Naive thymus-derived CD4-positive, alpha-beta T cell (primary cell): Measurements from ENCODE around the gene DGKE. TPM values are rescaled to one million over a fixed set of nuclear protein-coding genes. Genes with fewer than 3 reads are reported as not detected.

ENCODE experiments used
- ATAC-seq: fragments of 150-1000 bp; cut with Tn5 transposase; 2 replicates; pipeline ENCODE4 v1.10.0; 2021; ENCODE audit warnings: mild to moderate bottlenecking, moderate library complexity
- CTCF ChIA-PET: fragments of 350-600 bp; sonication (Branson Sonifier 250); formaldehyde crosslinking; loops from one replicate; lab custom pipeline; 2021; ENCODE audit warnings: antibody characterized with exemption; lab: Charles Lee
- POLR2A ChIA-PET: fragments of 350-600 bp; sonication (Branson Sonifier 250); formaldehyde crosslinking; loops from one replicate; lab custom pipeline; 2021; ENCODE audit warnings: antibody characterized with exemption, inconsistent platforms; lab: Charles Lee
- DNase-seq, 9 donors: peaks; one replicate each; pipeline versions ENCODE4 v3.0.0 to v3.0.0-alpha.2; 2020 to 2022; ENCODE audit warnings: mixed read lengths in 1 of 9
- H3K27ac ChIP-seq: one replicate; pipeline ENCODE4 v1.7.0; 2013; ENCODE audit warnings: mild to moderate bottlenecking, low read depth, low read length, moderate library complexity
- H3K27me3 ChIP-seq, 2 donors: one replicate each; pipeline ENCODE4 v1.7.0; 2013; ENCODE audit warnings: low read length in 2 of 2, mild to moderate bottlenecking in 2 of 2, moderate library complexity in 2 of 2; ENCODE audit not compliant: control insufficient read depth in 2 of 2, insufficient read depth in 2 of 2
- H3K36me3 ChIP-seq, 3 experiments: 1 replicate in 2 of 3; 2 replicates in 1 of 3; pipeline ENCODE4 v1.7.0; 2013; ENCODE audit warnings: low read length in 3 of 3, mild to moderate bottlenecking in 3 of 3, moderate library complexity in 1 of 3; ENCODE audit not compliant: insufficient read depth in 3 of 3, control insufficient read depth in 2 of 3
- H3K4me1 ChIP-seq, 2 donors: one replicate each; pipeline ENCODE4 v1.7.0; 2013; ENCODE audit warnings: low read length in 2 of 2, mild to moderate bottlenecking in 2 of 2, moderate library complexity in 1 of 2; ENCODE audit not compliant: control insufficient read depth in 2 of 2, insufficient read depth in 2 of 2
- H3K4me3 ChIP-seq: 2 replicates; pipeline ENCODE4 v1.7.0; 2013; ENCODE audit warnings: mild to moderate bottlenecking, low read length
- H3K9me3 ChIP-seq, 3 experiments: 1 replicate in 2 of 3; 2 replicates in 1 of 3; pipeline ENCODE4 v1.7.0; 2013; ENCODE audit warnings: low read length in 3 of 3; ENCODE audit not compliant: control insufficient read depth in 2 of 3
- H3K27ac Mint-ChIP-seq, 9 donors: one replicate each; pipeline ENCODE4 v1.8.0; 2020 to 2022; ENCODE audit warnings: mixed read lengths in 9 of 9, mild to moderate bottlenecking in 8 of 9, moderate library complexity in 5 of 9, inconsistent platforms in 2 of 9
- H3K27me3 Mint-ChIP-seq, 5 donors: one replicate each; pipeline ENCODE4 v1.8.0; 2021 to 2022; ENCODE audit warnings: mixed read lengths in 5 of 5, mild to moderate bottlenecking in 1 of 5
- H3K36me3 Mint-ChIP-seq, 5 donors: one replicate each; pipeline ENCODE4 v1.8.0; 2020 to 2022; ENCODE audit warnings: mixed read lengths in 5 of 5, mild to moderate bottlenecking in 3 of 5, inconsistent platforms in 1 of 5
- H3K4me1 Mint-ChIP-seq, 7 donors: one replicate each; pipeline ENCODE4 v1.8.0; 2020 to 2022; ENCODE audit warnings: mixed read lengths in 7 of 7, mild to moderate bottlenecking in 3 of 7, inconsistent platforms in 1 of 7
- H3K4me3 Mint-ChIP-seq, 10 donors: one replicate each; pipeline ENCODE4 v1.8.0; 2020 to 2022; ENCODE audit warnings: mild to moderate bottlenecking in 10 of 10, mixed read lengths in 10 of 10, moderate library complexity in 6 of 10, inconsistent platforms in 2 of 10
- H3K9me3 Mint-ChIP-seq, 11 donors: one replicate each; pipeline ENCODE4 v1.8.0; 2020 to 2022; ENCODE audit warnings: mixed read lengths in 11 of 11, mild to moderate bottlenecking in 4 of 11, inconsistent platforms in 1 of 11, moderate library complexity in 1 of 11
- intact Hi-C, 2 donors: fragments of 100-400 bp; cut with micrococcal nuclease; formaldehyde crosslinking; loops; one replicate each; pipeline ENCODE4 v1.15.1; 2023
- polyA plus RNA-seq, 2 donors: library from polyadenylated mRNA; unstranded; fragments of 300-500 nt; fragmentation: Illumina TruSeq; gene quantifications; one replicate each; pipeline ENCODE4 v1.2.3, GENCODE V29; 2021
- total RNA-seq, 6 experiments: library from RNA in 5 of 6; stranded (reverse) in 5 of 6; gene quantifications; 1 replicate in 5 of 6; 2 replicates in 1 of 6; pipeline ENCODE4 v1.2.3 and lab custom pipeline; 2021 to 2026

Gene DGKE
- total and polyA plus RNA-seq, 7 experiments from 2014 or later: 5.0 to 39.2 (median 24.0) TPM

GRCh38 chr17:56866496-56866895, 32.5 kb downstream of the DGKE start:
- ATAC-seq (no peak), DNase-seq (peak in 1 of 9 donors; percentile 6)
- ChIA-PET CTCF (no interaction called here), POLR2A (interaction anchor here (0.7 kb wide), 2 partner anchors 25 to 44 kb away, joined by 3 read pairs; no protein-coding TSS in a partner anchor)
- Histone ChIP-seq H3K27ac (no peak overlapping the region), H3K4me1 (no peaks in the 10 kb centered on the region), H3K27me3 (no peaks in the 10 kb centered on the region), H3K9me3 (no peaks in the 10 kb centered on the region), H3K36me3 (peaks cover 0 to 23% (median 5%) of the 10 kb centered on the region in 3 experiments), H3K4me3 (no peak overlapping the region)
- Mint-ChIP-seq H3K27ac (peak overlapping the region in 1 of 9 donors; percentile 57), H3K36me3 (peaks cover 0 to 13% (median 6%) of the 10 kb centered on the region in 5 donors), H3K9me3 (peaks cover 0 to 3% (median 0%) of the 10 kb centered on the region in 11 donors), H3K4me3 (no peak overlapping the region), H3K4me1 (peaks cover 0 to 6% (median 0%) of the 10 kb centered on the region in 7 donors), H3K27me3 (no peaks in the 10 kb centered on the region)
- intact Hi-C loops: loop anchor here (1.0 to 5.0 kb wide), 2 partner anchors 34 to 47 kb away; partner anchors contain the start of genes C17orf67 (in 1 of the 2) and DGKE (in 1 of the 2)

GRCh38 chr17:56867948-56868376, 34.0 kb downstream of the DGKE start:
- Mint-ChIP-seq H3K27me3 (no peaks in the 10 kb centered on the region), H3K9me3 (peaks cover 0 to 3% (median 0%) of the 10 kb centered on the region in 11 donors), H3K27ac (peak overlapping the region in 2 of 9 donors; percentile 20 to 71), H3K36me3 (peaks cover 0 to 7% (median 0%) of the 10 kb centered on the region in 5 donors), H3K4me3 (no peak overlapping the region), H3K4me1 (peaks cover 0 to 6% (median 0%) of the 10 kb centered on the region in 7 donors)
- intact Hi-C loops: loop anchor here in 1 of 2 donors (5.0 kb wide), 1 partner anchor 36 kb away; the partner anchor contains the start of genes C17orf67 and DGKE
- H3K4me3 ChIP-seq: no peak overlapping the region
- no peaks in the 10 kb centered on the region for H3K27me3 ChIP-seq
- H3K4me1 ChIP-seq: no peaks in the 10 kb centered on the region
- ChIA-PET POLR2A (no interaction called here), CTCF (interaction anchor here (1.7 kb wide), 1 partner anchor 48 kb away, joined by 6 read pairs; no protein-coding TSS in a partner anchor)
- H3K27ac ChIP-seq: no peak overlapping the region
- no peak for ATAC-seq
- peaks cover 0 to 8% (median 4%) of the 10 kb centered on the region in 3 experiments for H3K36me3 ChIP-seq
- H3K9me3 ChIP-seq: no peaks in the 10 kb centered on the region
- DNase-seq: no peak

- no peak overlapping the region for H3K27ac ChIP-seq
- ChIA-PET CTCF (no interaction called here), POLR2A (no interaction called here)
- Mint-ChIP-seq H3K9me3 (peaks cover 0 to 3% (median 0%) of the 10 kb centered on the region in 11 donors), H3K4me1 (peaks cover 0 to 6% (median 0%) of the 10 kb centered on the region in 7 donors), H3K36me3 (peaks cover 0 to 6% (median 0%) of the 10 kb centered on the region in 5 donors), H3K4me3 (no peak overlapping the region), H3K27ac (no peak overlapping the region), H3K27me3 (peaks cover 0 to 5% (median under 1%) of the 10 kb centered on the region in 5 donors)
- H3K9me3 ChIP-seq: no peaks in the 10 kb centered on the region
- H3K4me3 ChIP-seq: no peak overlapping the region
- no peaks in the 10 kb centered on the region for H3K4me1 ChIP-seq
- H3K36me3 ChIP-seq: peaks cover 0 to 7% (median 0%) of the 10 kb centered on the region in 3 experiments
- ATAC-seq (no peak), DNase-seq (no peak)
- intact Hi-C loops: loop anchor here in 1 of 2 donors (5.0 kb wide), 1 partner anchor 36 kb away; the partner anchor contains the start of genes C17orf67 and DGKE
- H3K27me3 ChIP-seq: no peaks in the 10 kb centered on the region
Observed at GRCh38 chr17:56868716-56869115, 34.8 kb downstream of the DGKE start.

- POLR2A ChIA-PET: interaction anchor here (0.7 kb wide), 1 partner anchor 56 kb away, joined by 5 read pairs; no protein-coding TSS in a partner anchor
- intact Hi-C loops: no loop called here
- Mint-ChIP-seq H3K4me1 (peaks cover 0 to 6% (median 0%) of the 10 kb centered on the region in 7 donors), H3K36me3 (peaks cover 0 to 6% (median 0%) of the 10 kb centered on the region in 5 donors), H3K27me3 (peaks cover 0 to 11% (median 2%) of the 10 kb centered on the region in 5 donors), H3K4me3 (no peak overlapping the region), H3K9me3 (peaks cover 0 to 3% (median 0%) of the 10 kb centered on the region in 11 donors), H3K27ac (peak overlapping the region in 2 of 9 donors; percentile 65 to 85)
- Histone ChIP-seq H3K27ac (no peak overlapping the region), H3K9me3 (no peaks in the 10 kb centered on the region), H3K4me3 (no peak overlapping the region), H3K4me1 (no peaks in the 10 kb centered on the region), H3K27me3 (no peaks in the 10 kb centered on the region), H3K36me3 (no peaks in the 10 kb centered on the region)
- no peak for DNase-seq
- peak; percentile 76 for ATAC-seq
- CTCF ChIA-PET: interaction anchor here (0.8 kb wide), 1 partner anchor 19 kb away, joined by 3 read pairs; no protein-coding TSS in a partner anchor
Observed at GRCh38 chr17:56870081-56870651, 36.2 kb downstream of the DGKE start.

- H3K4me1 ChIP-seq: no peaks in the 10 kb centered on the region
- no peaks in the 10 kb centered on the region for H3K27me3 ChIP-seq
- no peaks in the 10 kb centered on the region for H3K36me3 ChIP-seq
- DNase-seq (no peak), ATAC-seq (no peak)
- Mint-ChIP-seq H3K9me3 (peaks cover 0 to 2% (median 0%) of the 10 kb centered on the region in 11 donors), H3K27me3 (peaks cover 0 to 24% (median 2%) of the 10 kb centered on the region in 5 donors), H3K36me3 (peaks cover 0 to 5% (median 1%) of the 10 kb centered on the region in 5 donors), H3K27ac (no peak overlapping the region), H3K4me1 (peaks cover 0 to 14% (median 5%) of the 10 kb centered on the region in 7 donors), H3K4me3 (no peak overlapping the region)
- POLR2A ChIA-PET: no interaction called here
- CTCF ChIA-PET: no interaction called here
- no peak overlapping the region for H3K27ac ChIP-seq
- H3K9me3 ChIP-seq: no peaks in the 10 kb centered on the region
- intact Hi-C loops: no loop called here
- H3K4me3 ChIP-seq: no peak overlapping the region
Observed at GRCh38 chr17:56876766-56877179, 42.8 kb downstream of the DGKE start.

- Mint-ChIP-seq H3K9me3 (peaks cover 0 to 2% (median 0%) of the 10 kb centered on the region in 11 donors), H3K36me3 (peaks cover 0 to 5% (median 1%) of the 10 kb centered on the region in 5 donors), H3K4me3 (no peak overlapping the region), H3K27ac (no peak overlapping the region), H3K27me3 (peaks cover 0 to 20% (median 0%) of the 10 kb centered on the region in 5 donors), H3K4me1 (peaks cover 0 to 14% (median 5%) of the 10 kb centered on the region in 7 donors)
- Histone ChIP-seq H3K27me3 (no peaks in the 10 kb centered on the region), H3K27ac (no peak overlapping the region), H3K4me3 (no peak overlapping the region), H3K4me1 (no peaks in the 10 kb centered on the region), H3K9me3 (no peaks in the 10 kb centered on the region), H3K36me3 (no peaks in the 10 kb centered on the region)
- DNase-seq: no peak
- intact Hi-C loops: no loop called here
- CTCF ChIA-PET: no interaction called here
- no peak for ATAC-seq
- POLR2A ChIA-PET: no interaction called here
Observed at GRCh38 chr17:56879280-56879679, 45.3 kb downstream of the DGKE start.
